SKM-1 (cell line): ENCODE results near the gene SYT5.
"Not testable (repeated sequence)": the region's sequence is repeated elsewhere in the genome, so short reads cannot be mapped to it uniquely, and the experiment has no call there.

Experiments used
- DNase-seq: peaks from one replicate; lab custom pipeline; 2025; ENCODE audit not compliant: unreplicated experiment; lab: John Stamatoyannopoulos, UW

Gene SYT5

DNA sequence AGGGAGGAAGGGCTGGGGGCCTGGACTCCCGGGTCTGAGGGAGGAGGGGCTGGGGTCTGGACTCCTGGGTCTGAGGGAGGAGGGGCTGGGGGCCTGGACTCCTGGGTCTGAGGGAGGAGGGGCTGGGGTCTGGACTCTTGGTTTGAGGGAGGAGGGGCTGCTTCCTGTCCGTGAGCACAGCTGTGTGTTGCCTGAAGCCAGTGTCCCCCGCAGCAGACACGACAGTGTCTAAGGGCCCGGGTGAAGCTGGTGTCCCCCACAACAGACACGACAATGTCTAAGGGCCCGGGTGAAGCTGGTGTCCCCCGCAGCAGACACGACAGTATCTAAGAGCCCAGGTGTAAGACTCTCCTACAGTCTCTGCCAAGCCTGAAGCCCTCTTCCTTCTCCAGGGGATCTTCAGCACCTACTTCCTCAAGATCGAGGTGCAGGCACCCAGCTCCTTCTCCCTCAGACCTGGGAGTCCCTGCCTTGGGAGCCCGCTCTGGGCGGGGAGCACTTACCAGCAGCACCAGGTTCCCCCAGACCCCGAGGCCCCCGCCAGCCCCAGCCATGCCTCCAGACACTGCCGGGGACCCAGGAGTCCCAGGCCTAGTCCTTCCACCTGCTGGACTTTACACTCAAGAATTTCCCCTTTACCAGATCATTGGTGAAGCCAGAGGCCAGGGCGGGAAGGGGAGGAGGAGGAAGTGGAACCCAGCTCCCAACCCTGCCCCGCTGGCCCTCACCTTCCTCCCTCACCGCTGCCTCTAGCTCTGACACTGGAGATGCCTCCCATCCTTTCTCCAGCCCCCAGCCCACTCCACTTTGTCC is 29.0 kb upstream of the SYT5 start, which contains the start of gene PTPRH:
Gene PTPRH, minus strand, starts transcription at position 622 of the 813 bp plus-strand sequence. Its CDS starts 68 bp downstream, at position 554.
- DNase-seq: no peak

DNA sequence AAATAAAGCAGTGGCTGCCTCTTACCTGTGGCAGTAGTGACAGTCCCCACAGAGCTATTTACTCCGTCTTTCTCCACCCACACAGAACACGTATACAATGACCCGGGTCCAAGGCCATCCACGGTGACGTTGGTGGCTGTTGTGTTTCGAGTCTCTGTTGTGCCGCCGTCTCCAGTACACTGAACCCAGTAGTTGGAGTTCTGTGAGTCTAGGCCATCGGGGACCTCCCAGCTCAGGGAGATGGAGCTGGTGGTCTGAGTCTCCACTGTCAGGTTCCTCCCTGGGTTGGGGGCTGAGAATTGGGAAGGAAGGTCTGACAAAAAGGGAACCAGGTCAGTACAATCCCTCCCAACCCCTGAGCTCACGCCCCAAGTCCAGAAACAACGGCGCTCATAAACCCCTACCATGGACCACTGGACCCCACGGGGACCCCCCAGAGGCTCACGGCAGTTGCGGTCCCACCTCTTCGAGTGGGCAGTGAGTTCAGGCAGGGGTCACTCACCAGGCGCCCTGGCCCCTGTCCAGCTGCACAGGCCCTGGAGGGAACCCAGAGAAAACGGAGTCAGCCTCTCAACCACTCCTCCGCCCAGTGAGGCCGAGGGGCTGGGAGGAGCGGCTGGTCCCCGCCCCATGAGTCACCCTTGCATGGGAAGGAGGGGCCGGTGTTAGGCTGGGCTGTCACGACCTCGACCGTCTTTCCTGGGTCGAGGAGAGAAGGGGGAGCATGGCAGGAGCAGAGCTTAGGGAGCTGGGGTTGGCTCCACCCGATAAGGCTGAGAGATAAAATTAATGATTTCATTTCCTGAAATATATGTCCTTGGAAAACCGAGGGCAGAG is 26.8 kb upstream of the SYT5 start:
- peak; percentile 10 for DNase-seq

- not testable (repeated sequence) for DNase-seq
Measured at GRCh38 chr19:55202199-55202598, 22.1 kb upstream of the SYT5 start.

DNA sequence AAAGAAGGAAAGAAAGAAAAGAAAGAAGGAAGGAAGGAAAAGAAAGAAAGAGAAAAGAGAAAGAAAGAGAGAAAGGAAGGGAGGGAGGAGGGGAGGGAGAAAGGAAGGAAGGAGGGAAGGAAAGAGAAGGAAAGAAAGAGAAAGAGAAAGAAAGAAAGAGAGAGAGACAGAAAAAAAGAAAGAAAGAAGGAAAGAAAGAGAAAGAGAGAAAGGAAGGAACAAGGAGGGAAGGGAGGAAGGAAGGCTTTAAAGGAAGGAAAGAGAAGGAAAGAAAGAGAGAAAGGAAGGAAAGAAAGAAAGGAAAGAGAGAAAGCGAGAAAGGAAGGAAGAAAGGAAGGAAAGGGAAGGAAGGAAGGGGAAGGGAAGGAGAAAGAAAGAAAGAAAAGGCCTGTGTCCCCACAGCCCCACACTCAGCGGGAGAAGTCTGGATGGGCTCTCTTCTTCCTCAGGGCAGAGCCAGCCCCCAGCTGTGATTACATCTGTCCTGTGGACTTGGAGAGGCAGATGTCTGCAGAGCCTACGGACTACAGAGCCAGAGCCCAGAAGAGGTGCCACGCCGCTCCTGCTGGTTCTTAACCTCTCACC is 19.6 kb upstream of the SYT5 start:
- DNase-seq: no peak

GRCh38 chr19:55198651-55199050 is 18.6 kb upstream of the SYT5 start:
- no peak for DNase-seq

- no peak for DNase-seq
Measured at GRCh38 chr19:55197528-55197927, 17.4 kb upstream of the SYT5 start.

GRCh38 chr19:55196803-55197202 is 16.7 kb upstream of the SYT5 start:
- DNase-seq: no peak

GRCh38 chr19:55193481-55193880 is 13.4 kb upstream of the SYT5 start:
- DNase-seq: peak; percentile 1

- DNase-seq: no peak
Measured at GRCh38 chr19:55189403-55189835, 9.3 kb upstream of the SYT5 start.

DNA sequence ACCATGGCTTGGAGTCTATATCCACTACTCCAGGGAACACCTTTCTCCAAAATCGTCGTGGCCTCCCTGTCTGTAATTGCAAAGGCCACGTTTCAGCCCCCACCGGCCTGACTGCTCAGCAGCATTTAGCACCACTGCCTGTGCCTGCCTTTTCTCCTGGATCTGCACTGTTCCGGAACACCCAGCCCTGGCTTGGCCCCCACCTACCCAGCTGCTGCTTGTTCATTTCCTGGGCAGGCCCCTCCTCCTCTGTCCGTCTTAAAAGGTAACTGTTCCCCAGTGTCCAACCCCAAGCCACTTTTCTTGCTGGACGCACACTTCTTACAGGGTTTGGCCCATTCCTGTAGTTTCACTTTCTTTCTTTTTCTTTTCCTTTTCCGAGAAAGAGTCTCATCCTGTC is 8.5 kb upstream of the SYT5 start:
- DNase-seq: no peak

- DNase-seq: no peak
Measured at GRCh38 chr19:55186080-55186479, 6.0 kb upstream of the SYT5 start.

DNA sequence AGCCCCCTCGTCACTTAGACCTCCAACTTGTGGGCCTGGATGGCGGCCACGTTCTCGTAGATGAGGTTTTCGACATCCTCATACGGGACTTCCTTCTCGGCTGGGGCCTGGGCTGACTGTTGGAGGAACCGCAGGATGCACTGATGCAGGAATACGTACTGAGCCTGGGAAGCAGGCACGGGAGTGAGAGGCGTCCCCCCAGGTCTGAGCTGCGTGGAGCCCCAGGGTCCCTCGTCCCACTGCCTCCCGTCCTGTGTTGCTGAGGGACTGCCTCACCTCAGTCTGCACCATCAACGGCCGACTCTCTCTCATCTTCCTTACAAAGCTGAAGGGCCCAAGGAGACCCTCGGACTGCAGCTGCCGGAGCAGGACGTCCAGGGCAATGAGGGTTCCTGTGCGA is 1.7 kb upstream of the SYT5 start:
- DNase-seq: no peak

GRCh38 chr19:55178781-55179599 is 1.1 kb downstream of the SYT5 start:
- peak; percentile 1 for DNase-seq

DNA sequence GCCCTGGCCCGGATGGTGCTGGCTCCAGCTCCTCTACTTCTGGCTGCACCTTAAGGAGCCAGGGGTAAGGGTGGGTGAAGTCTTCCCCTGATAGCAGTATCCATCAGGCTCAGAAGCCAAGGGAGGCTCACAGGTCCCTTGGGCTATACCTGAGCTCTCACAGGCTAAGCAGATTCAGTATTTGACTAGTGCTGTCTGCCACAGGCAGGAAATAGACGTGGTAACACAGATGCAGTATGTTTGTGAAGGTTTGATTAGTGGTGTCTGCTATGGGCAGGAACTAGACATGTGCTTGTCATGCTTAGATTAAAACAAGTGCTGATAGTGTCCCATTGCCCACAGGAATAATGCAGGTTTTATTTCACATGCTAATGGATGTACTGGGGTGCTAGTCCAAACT is 4.0 kb downstream of the SYT5 start:
- DNase-seq: no peak

- DNase-seq: no peak
Measured at GRCh38 chr19:55175117-55175867, 4.8 kb downstream of the SYT5 start.

- no peak for DNase-seq
Measured at GRCh38 chr19:55174425-55175116, 5.5 kb downstream of the SYT5 start.

- peak; percentile 3 for DNase-seq
Measured at GRCh38 chr19:55173714-55174409, 6.2 kb downstream of the SYT5 start.

- no peak for DNase-seq
Measured at GRCh38 chr19:55173186-55173713, 6.8 kb downstream of the SYT5 start.

DNA sequence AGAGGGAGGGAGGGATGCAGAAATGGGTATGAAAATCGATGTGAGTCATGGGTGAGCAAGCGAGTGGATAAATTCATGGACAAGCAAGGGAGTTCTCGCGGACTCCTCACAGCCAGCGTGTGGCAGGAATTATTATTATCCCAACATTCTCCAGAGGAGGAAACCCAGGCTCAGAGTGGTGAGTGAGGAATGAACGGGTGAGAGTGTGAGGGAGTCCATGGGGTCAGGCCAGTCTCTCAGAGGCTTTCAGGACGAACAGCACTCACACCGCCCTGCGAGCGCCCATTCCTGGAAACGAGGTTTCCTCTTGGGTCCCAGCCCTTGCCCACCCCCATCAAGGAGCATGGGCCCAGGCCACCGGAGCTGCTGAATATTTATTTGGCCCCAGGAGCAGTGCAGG is 7.3 kb downstream of the SYT5 start:
- DNase-seq: no peak
